HL-60 (cell line): Measurements from ENCODE around the gene HAVCR1.
"Not testable (repeated sequence)": the region's sequence is repeated elsewhere in the genome, so short reads cannot be mapped to it uniquely, and the experiment has no call there.

Experiments used
- DNase-seq, 2 experiments: peaks; one replicate each; pipeline ENCODE4 v3.0.0-alpha.2; 2010 to 2020; ENCODE audit warnings: low read depth in 1 of 2, low spot score in 1 of 2
- H3K27ac ChIP-seq: fragments of 250-450 bp; sonication (Bioruptor Pico); replicated peaks from 2 replicates; pipeline ENCODE4 v1.5.1; 2020; ENCODE audit warnings: mild to moderate bottlenecking, moderate library complexity
- H3K27me3 ChIP-seq: fragments of 250-450 bp; sonication (Bioruptor Pico); 2 replicates; pipeline ENCODE4 v1.5.1; 2021; ENCODE audit warnings: mild to moderate bottlenecking, moderate library complexity; ENCODE audit not compliant: insufficient read depth, poor library complexity, severe bottlenecking
- H3K4me3 ChIP-seq: replicated peaks from 2 replicates; pipeline ENCODE4 v1.5.1; 2011; ENCODE audit warnings: mild to moderate bottlenecking, control low read depth, low read length; ENCODE audit not compliant: insufficient read depth
- GABPA ChIP-seq: IDR thresholded peaks from 2 replicates; pipeline ENCODE4 v1.6.1; 2012; ENCODE audit warnings: low read depth
- POLR2AphosphoS5 ChIP-seq: IDR thresholded peaks from 2 replicates; pipeline ENCODE4 v1.6.1; 2012; ENCODE audit warnings: low read depth
- SPI1 ChIP-seq: IDR thresholded peaks from 2 replicates; pipeline ENCODE4 v1.6.1; 2012; ENCODE audit warnings: low read depth, mild to moderate bottlenecking, borderline replicate concordance
- TF ChIP-seq, protein P1 (sequence below): IDR thresholded peaks from one replicate; pipeline ENCODE4 v1.5.1; 2011; ENCODE audit warnings: low read length, control low read depth, inconsistent platforms; ENCODE audit not compliant: insufficient read depth
- TF ChIP-seq, protein P2 (sequence below): IDR thresholded peaks from 2 replicates; pipeline ENCODE4 v1.6.1; 2012; ENCODE audit warnings: low read depth; ENCODE audit not compliant: insufficient replicate concordance

The HAVCR1 gene

DNA sequence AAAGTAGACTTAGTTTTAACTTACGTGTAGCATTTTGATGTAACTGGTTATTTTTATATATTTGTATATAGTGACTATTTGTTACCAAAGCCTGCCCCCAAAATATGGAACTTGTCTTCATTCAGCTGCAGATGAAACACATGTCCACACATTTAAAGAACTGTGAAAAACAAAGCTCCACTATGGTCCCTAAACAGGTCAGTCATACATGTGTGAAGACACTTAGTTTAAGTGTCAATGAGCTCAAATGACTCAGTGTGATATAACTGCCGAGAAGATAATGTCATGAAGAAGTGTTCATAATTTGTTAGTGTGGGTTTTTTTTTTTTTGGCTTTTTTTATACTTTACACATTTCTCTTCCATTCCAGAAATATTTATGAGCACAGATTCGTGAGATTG, 28.2 kb downstream of the HAVCR1 start:
- no peak overlapping the region for H3K27ac ChIP-seq
- H3K4me3 ChIP-seq = no peak overlapping the region
- no peak for DNase-seq
- no peaks in the 10 kb centered on the region for H3K27me3 ChIP-seq
- TF ChIP-seq GABPA = no peak
- TF ChIP-seq, protein P1, sequence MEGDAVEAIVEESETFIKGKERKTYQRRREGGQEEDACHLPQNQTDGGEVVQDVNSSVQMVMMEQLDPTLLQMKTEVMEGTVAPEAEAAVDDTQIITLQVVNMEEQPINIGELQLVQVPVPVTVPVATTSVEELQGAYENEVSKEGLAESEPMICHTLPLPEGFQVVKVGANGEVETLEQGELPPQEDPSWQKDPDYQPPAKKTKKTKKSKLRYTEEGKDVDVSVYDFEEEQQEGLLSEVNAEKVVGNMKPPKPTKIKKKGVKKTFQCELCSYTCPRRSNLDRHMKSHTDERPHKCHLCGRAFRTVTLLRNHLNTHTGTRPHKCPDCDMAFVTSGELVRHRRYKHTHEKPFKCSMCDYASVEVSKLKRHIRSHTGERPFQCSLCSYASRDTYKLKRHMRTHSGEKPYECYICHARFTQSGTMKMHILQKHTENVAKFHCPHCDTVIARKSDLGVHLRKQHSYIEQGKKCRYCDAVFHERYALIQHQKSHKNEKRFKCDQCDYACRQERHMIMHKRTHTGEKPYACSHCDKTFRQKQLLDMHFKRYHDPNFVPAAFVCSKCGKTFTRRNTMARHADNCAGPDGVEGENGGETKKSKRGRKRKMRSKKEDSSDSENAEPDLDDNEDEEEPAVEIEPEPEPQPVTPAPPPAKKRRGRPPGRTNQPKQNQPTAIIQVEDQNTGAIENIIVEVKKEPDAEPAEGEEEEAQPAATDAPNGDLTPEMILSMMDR = no peak
- TF ChIP-seq, protein P2, sequence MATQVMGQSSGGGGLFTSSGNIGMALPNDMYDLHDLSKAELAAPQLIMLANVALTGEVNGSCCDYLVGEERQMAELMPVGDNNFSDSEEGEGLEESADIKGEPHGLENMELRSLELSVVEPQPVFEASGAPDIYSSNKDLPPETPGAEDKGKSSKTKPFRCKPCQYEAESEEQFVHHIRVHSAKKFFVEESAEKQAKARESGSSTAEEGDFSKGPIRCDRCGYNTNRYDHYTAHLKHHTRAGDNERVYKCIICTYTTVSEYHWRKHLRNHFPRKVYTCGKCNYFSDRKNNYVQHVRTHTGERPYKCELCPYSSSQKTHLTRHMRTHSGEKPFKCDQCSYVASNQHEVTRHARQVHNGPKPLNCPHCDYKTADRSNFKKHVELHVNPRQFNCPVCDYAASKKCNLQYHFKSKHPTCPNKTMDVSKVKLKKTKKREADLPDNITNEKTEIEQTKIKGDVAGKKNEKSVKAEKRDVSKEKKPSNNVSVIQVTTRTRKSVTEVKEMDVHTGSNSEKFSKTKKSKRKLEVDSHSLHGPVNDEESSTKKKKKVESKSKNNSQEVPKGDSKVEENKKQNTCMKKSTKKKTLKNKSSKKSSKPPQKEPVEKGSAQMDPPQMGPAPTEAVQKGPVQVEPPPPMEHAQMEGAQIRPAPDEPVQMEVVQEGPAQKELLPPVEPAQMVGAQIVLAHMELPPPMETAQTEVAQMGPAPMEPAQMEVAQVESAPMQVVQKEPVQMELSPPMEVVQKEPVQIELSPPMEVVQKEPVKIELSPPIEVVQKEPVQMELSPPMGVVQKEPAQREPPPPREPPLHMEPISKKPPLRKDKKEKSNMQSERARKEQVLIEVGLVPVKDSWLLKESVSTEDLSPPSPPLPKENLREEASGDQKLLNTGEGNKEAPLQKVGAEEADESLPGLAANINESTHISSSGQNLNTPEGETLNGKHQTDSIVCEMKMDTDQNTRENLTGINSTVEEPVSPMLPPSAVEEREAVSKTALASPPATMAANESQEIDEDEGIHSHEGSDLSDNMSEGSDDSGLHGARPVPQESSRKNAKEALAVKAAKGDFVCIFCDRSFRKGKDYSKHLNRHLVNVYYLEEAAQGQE = no peak
- TF ChIP-seq POLR2AphosphoS5 = no peak
- no peak for TF ChIP-seq SPI1

DNA sequence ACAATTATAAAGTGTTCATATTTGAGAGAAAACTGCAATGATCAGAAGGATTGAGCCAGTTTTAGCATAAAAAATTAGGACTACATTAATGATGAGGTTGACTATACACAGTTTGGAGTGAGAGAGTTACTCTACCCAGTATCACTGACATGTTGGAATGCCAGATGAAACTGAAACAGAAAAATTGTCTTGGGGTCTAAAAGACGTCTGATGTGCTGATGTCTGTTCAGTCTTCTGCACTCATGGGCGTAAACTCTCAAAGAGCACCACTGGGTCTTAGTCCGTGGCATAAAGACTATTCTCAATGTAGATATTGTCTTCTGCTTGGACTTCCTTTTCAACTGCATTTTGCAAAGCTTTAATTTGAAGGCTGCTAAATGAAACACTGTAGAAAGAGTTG, 29.5 kb downstream of the HAVCR1 start:
- H3K27me3 ChIP-seq = no peaks in the 10 kb centered on the region
- no peak for DNase-seq
- TF ChIP-seq SPI1 = no peak
- TF ChIP-seq, protein P2 = no peak
- no peak for TF ChIP-seq GABPA
- no peak for TF ChIP-seq POLR2AphosphoS5
- TF ChIP-seq, protein P1 = no peak
- no peak overlapping the region for H3K27ac ChIP-seq
- H3K4me3 ChIP-seq = no peak overlapping the region

DNA sequence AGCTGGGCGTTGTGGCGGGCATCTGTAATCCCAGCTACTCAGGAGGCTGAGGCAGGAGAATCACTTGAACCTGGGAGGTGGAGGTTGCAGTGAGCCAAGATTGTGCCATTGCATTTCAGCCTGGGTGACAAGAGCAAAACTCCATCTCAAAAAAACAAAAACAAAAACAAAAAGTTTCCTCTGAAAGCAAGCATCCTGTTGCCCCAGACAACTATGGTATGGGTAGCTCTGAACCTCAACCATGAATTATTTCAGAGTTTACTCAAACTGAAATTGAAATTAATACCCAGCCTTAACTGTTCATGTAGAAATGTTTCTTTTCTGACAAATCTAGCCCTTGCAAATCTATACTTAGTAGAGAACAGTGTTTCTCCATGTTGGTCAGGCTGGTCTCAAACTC, 31.3 kb downstream of the HAVCR1 start:
- DNase-seq, H3K4me3 ChIP-seq, H3K27me3 ChIP-seq, H3K27ac ChIP-seq: not testable (repeated sequence)

DNA sequence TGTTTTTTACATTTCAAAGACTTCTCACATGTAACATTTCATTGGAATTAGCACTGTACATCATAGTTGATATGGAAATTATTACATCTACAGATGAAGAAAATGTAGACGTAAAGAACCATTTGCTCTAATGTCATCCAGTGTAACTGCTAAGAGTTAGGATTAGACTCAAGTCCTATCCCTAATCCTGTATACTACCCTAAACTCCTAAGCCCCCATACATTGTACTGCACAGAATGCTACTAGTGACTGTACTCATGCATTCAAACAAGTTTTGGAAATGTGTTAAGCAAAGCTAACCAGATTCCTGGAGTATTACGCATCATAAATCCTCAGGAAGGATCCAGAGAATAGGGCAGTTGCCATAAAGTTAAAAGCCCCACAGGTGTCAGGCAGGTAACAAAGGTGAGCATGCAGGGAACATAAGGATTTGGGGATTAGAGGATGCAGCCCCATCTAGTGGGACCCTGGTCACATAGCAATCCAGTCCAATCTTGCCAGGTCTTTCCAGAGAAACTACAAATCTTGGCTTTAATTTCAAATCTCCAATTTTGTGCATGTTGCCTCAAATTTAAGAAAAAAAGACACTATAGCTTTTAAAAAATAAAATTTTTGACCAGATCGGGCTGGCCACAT, 32.0 kb downstream of the HAVCR1 start:
- DNase-seq = no peak
- no peak for TF ChIP-seq GABPA
- TF ChIP-seq, protein P1 = peak; percentile 25
- H3K27ac ChIP-seq = no peak overlapping the region
- H3K27me3 ChIP-seq = no peaks in the 10 kb centered on the region
- H3K4me3 ChIP-seq = no peak overlapping the region
